ENCODE measurements around the gene OPTN.
A peak's percentile ranks its signal among the peaks of the same experiment; 100 is the strongest.
"Not testable (repeated sequence)": the region's sequence is repeated elsewhere in the genome, so short reads cannot be mapped to it uniquely, and the experiment has no call there.

Gene OPTN

DNA sequence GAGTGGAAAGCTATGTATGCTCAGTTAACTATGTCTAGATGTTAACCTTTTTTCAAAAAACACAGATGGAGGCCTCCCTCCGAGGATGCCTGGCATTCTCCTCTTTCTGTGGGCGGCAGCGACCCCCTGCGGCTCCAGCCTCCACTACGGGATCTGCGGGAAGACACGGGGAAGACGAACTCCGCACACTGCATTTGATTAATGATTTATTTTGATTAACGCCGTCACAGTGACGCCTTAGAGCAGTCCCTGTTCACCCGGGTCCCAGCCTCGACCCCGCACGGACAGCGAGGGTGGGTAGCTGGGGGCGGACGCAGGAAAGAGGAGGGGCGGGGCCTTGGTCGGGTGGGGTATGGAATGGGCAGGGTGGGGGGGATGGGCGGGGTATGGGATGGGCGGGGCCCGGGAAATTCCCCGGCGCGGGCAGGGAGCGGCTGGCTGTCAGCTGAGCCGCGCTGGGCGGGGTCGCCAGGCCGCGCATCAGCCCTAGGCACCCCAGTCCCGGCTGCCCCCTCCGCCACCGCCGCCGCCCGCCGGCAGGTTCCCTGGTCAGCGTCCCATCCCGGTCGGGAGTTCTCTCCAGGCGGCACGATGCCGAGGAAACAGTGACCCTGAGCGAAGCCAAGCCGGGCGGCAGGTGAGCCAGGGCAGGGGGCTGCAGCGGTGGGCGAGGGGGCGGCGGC is at the start of gene OPTN:
Gene OPTN, plus strand, starts transcription at position 498 of the 683 bp plus-strand sequence. CDS start 8,960 bp downstream, outside the sequence.
- Histone ChIP-seq H3K27ac (no peak within 1 kb of the TSS), H3K9me3 (ENCODE audit: low read depth, low read length) (no peaks in the 10 kb centered on the region), H3K4me3 (peak within 1 kb of the TSS; percentile 78), H3K36me3 (ENCODE audit: insufficient read depth, low read length) (no peaks in the 10 kb centered on the region), H3K9ac (ENCODE audit: insufficient read length) (no peak within 1 kb of the TSS)
- TF ChIP-seq EZH2 (IDR thresholded peaks at IDR 0.05) (no peak), POLR2AphosphoS5 (IDR thresholded peaks at IDR 0.05; ENCODE audit: borderline replicate concordance, low read depth, low read length) (no peak), FOXP2 (optimal IDR thresholded peaks at IDR 0.05; ENCODE audit: control extremely low read depth, extremely low read length, insufficient read depth) (no peak)
- DNase-seq (ENCODE audit: low read depth, low spot score), result no peak

DNA sequence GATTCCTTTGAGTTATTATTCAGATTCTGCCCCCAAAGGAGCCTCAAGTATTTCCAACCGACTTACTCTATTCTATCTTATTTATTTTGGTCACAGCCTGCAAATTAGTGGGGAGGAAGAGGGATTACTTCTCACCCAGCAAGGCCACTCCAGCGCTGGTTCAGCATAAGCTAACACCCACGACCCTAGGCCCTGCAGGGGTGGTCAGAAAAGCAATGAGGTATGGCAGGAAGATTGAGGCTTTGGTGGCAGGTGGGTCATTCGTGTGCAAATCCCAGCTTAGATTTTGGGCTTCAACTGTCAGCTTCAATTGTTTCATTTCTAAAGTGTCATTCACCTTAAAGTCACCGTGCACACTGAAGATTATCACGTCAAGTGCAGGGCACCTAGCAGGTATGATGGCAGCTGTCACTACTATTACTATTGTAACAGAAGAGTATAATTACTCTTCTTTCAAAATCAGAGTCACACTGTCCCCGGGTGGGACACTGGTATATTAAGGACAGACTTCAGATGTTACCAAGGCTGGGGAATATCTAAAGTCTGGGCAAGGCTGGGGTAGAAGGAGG is 48.8 kb upstream of the OPTN start:
- no peaks in the 10 kb centered on the region for H3K9me3 ChIP-seq (ENCODE audit: low read depth, low read length)
- DNase-seq (ENCODE audit: low read depth, low spot score), result no peak
- no peak overlapping the region for H3K9ac ChIP-seq (ENCODE audit: insufficient read length)

DNA sequence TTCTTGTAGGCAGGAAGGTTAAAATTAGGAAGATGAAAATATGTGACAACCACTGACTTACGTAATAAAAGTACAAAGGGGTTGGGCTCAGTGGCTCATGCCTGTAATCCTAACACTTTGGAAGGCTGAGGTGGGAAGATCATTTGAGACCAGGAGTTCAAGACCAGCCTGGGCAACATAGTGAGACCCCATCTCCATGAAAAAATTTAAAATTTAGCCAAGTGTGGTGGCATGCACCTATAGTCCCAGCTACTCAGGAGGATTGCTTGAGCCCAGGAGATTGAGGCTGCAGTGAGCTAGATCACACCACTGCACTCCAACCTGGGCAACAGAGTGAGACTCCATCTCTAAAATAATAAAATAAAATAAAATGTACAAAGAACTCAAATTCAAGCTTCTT is 46.8 kb upstream of the OPTN start:
- not testable (repeated sequence) for H3K9ac ChIP-seq (ENCODE audit: insufficient read length); H3K27ac ChIP-seq; H3K36me3 ChIP-seq (ENCODE audit: insufficient read depth, low read length); H3K9me3 ChIP-seq (ENCODE audit: low read depth, low read length); DNase-seq (ENCODE audit: low read depth, low spot score); H3K4me3 ChIP-seq

More for the DNA sequence above, 48.8 kb upstream of the OPTN start:
- Histone ChIP-seq H3K36me3 (ENCODE audit: insufficient read depth, low read length) (no peaks in the 10 kb centered on the region), H3K27ac (no peak overlapping the region), H3K4me3 (no peak overlapping the region)
- TF ChIP-seq FOXP2 (optimal IDR thresholded peaks at IDR 0.05; ENCODE audit: control extremely low read depth, extremely low read length, insufficient read depth) (no peak), EZH2 (IDR thresholded peaks at IDR 0.05) (no peak), POLR2AphosphoS5 (IDR thresholded peaks at IDR 0.05; ENCODE audit: borderline replicate concordance, low read depth, low read length) (no peak)

DNA sequence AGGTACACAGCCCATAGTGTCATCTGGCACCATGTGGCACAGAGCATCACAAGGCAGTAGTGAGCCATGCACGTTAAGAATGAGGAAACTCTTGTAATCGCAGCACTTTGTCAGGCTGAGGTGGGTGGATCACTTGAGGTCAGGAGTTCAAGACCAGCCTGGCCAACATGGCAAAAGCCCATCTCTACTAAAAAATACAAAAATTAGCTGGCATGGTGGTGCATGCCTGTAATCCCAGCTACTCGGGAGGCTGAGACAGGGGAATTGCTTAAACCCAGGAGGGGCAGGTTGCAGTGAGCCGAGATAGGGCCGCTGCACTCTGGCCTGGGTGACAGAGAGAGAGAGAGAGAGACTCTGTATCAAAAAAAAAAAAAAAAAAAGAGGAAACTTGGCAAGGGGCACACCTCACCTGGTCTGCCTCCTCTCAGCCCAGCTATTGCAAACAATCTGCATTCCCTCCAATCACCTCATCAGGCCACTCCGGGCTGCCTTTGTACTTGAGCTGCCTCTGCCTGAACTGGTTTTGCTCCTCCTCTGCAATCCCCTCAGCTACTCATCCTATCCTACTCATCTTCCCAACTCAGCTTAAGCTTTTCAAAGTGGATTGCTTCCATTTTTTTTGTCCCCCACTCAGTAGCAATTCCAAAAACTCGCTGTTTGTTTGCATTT is 46.0 kb upstream of the OPTN start:
- Histone ChIP-seq H3K4me3 (no peak overlapping the region), H3K9me3 (ENCODE audit: low read depth, low read length) (no peaks in the 10 kb centered on the region), H3K27ac (no peak overlapping the region), H3K9ac (ENCODE audit: insufficient read length) (no peak overlapping the region), H3K36me3 (ENCODE audit: insufficient read depth, low read length) (no peaks in the 10 kb centered on the region)
- DNase-seq (ENCODE audit: low read depth, low spot score), result no peak
- TF ChIP-seq FOXP2 (optimal IDR thresholded peaks at IDR 0.05; ENCODE audit: control extremely low read depth, extremely low read length, insufficient read depth) (no peak), POLR2AphosphoS5 (IDR thresholded peaks at IDR 0.05; ENCODE audit: borderline replicate concordance, low read depth, low read length) (no peak), EZH2 (IDR thresholded peaks at IDR 0.05) (no peak)

DNA sequence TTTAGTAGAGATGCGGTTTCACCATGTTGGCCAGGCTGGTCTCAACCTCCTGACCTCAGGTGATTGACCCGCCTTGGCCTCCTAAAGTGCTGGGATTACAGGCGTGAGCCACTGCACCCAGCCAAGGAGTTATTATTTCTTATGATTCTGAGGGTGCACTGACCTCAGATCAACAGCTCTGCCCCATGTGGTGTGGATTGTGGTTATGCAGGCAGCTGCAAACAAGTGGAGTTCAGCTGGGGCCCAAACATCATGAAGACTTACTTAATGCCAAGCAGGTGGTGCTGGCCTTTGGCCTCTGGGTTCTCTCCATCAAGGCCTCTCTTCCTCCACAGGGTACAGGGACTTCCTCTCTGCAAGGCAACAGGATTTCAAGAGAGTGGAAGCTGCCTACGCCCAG is 45.1 kb upstream of the OPTN start:
- Histone ChIP-seq H3K27ac (no peak overlapping the region), H3K36me3 (ENCODE audit: insufficient read depth, low read length) (no peaks in the 10 kb centered on the region), H3K4me3 (no peak overlapping the region), H3K9me3 (ENCODE audit: low read depth, low read length) (no peaks in the 10 kb centered on the region), H3K9ac (ENCODE audit: insufficient read length) (no peak overlapping the region)
- TF ChIP-seq POLR2AphosphoS5 (IDR thresholded peaks at IDR 0.05; ENCODE audit: borderline replicate concordance, low read depth, low read length) (no peak), FOXP2 (optimal IDR thresholded peaks at IDR 0.05; ENCODE audit: control extremely low read depth, extremely low read length, insufficient read depth) (no peak), EZH2 (IDR thresholded peaks at IDR 0.05) (no peak)
- DNase-seq (ENCODE audit: low read depth, low spot score), result no peak

DNA sequence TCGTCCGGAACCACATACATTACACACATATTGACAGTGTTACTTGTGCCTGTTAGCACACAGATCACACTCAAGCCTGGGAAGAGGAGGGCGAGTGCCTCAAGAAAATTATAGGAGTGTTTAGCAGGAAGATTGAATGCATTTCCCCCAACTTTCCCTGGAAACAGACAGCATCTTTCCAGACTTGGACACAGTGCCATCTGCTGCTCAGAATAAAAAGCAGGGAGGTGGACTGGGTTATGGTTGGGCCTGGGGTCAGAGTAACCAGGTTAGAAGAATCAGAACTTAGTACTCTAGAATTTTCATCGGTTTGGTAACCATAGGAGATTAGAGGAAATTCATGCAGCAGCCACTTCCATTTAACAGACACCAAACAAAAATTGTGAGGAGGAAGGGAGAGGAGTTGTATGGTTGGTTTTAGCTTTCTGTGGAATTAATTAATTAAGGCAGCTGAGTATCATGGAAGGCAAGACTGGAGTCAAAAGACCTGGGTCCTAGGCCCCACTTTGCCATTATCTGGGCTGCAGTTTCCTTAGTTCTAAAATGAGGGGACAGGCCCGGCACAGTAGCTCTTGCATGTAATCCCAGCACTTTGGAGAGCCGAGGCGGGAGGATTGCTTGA is 43.4 kb upstream of the OPTN start:
- Histone ChIP-seq H3K4me3 (no peak overlapping the region), H3K36me3 (ENCODE audit: insufficient read depth, low read length) (no peaks in the 10 kb centered on the region), H3K9me3 (ENCODE audit: low read depth, low read length) (no peaks in the 10 kb centered on the region), H3K27ac (no peak overlapping the region), H3K9ac (ENCODE audit: insufficient read length) (no peak overlapping the region)
- TF ChIP-seq FOXP2 (optimal IDR thresholded peaks at IDR 0.05; ENCODE audit: control extremely low read depth, extremely low read length, insufficient read depth) (no peak), EZH2 (IDR thresholded peaks at IDR 0.05) (no peak), POLR2AphosphoS5 (IDR thresholded peaks at IDR 0.05; ENCODE audit: borderline replicate concordance, low read depth, low read length) (no peak)
- DNase-seq (ENCODE audit: low read depth, low spot score), result no peak

DNA sequence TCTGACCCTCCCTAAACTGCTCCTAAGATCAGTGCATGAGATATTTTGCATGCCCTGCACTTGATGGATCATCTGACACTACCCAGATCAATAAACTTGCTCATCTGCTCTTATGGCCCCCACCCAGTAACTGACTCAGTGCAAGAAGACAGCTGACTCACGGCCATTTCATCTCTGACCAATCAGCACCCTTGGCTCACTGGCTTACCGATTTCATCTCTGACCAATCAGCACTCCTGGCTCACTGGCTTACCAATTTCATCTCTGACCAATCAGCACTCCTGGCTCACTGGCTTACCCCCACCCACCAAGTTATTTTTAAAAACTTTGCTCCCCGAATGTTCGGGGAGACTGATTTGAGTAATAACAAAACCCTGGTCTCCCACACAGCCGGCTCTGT is 37.2 kb upstream of the OPTN start:
- DNase-seq (ENCODE audit: low read depth, low spot score), result no peak
- no peak for TF ChIP-seq FOXP2 (optimal IDR thresholded peaks at IDR 0.05; ENCODE audit: control extremely low read depth, extremely low read length, insufficient read depth)
- TF ChIP-seq EZH2 (IDR thresholded peaks at IDR 0.05), result no peak
- no peak for TF ChIP-seq POLR2AphosphoS5 (IDR thresholded peaks at IDR 0.05; ENCODE audit: borderline replicate concordance, low read depth, low read length)

DNA sequence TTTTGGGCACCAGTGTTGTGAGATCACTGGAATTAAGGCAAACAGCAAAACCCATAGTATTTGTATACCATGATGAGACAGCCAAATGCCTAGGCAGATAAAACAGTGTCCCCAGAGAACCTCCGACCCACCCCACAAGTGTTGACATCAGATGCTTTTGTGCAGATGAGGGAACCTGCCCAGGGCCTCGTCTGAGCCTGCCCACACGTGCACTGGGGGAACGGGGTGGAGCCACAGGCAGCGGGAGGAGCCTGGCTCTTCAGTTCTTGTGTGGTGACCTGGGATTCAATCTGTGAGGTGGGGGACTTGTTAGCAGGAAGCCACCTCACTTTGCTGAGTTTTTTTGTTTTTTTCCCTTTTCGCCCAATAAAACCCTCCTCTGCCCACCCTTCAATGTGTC is 33.4 kb upstream of the OPTN start:
- TF ChIP-seq FOXP2 (optimal IDR thresholded peaks at IDR 0.05; ENCODE audit: control extremely low read depth, extremely low read length, insufficient read depth), result no peak
- TF ChIP-seq POLR2AphosphoS5 (IDR thresholded peaks at IDR 0.05; ENCODE audit: borderline replicate concordance, low read depth, low read length), result no peak
- TF ChIP-seq EZH2 (IDR thresholded peaks at IDR 0.05), result no peak
- H3K4me3 ChIP-seq, result no peak overlapping the region
- no peaks in the 10 kb centered on the region for H3K9me3 ChIP-seq (ENCODE audit: low read depth, low read length)
- no peak overlapping the region for H3K9ac ChIP-seq (ENCODE audit: insufficient read length)
- no peaks in the 10 kb centered on the region for H3K36me3 ChIP-seq (ENCODE audit: insufficient read depth, low read length)
- DNase-seq (ENCODE audit: low read depth, low spot score), result no peak
- no peak overlapping the region for H3K27ac ChIP-seq

More for the DNA sequence above, 37.2 kb upstream of the OPTN start:
- no peak overlapping the region for H3K4me3 ChIP-seq
- no peaks in the 10 kb centered on the region for H3K9me3 ChIP-seq (ENCODE audit: low read depth, low read length)
- no peak overlapping the region for H3K27ac ChIP-seq
- H3K9ac ChIP-seq (ENCODE audit: insufficient read length), result no peak overlapping the region
- H3K36me3 ChIP-seq (ENCODE audit: insufficient read depth, low read length), result no peaks in the 10 kb centered on the region
